SHP77 treated with DMSO at 0.1 percent for 48 hours (cell line): Measurements from ENCODE around the gene YTHDF1.
"Not testable (repeated sequence)": the region's sequence is repeated elsewhere in the genome, so short reads cannot be mapped to it uniquely, and the experiment has no call there.

ENCODE experiments used
- DNase-seq: peaks from one replicate; lab custom pipeline; 2025; lab: John Stamatoyannopoulos, UW

Gene YTHDF1

GRCh38 chr20:63216041-63216848 is at the start of gene YTHDF1:
Gene YTHDF1 (minus strand): TSS chr20:63216131. CDS start chr20:63215892, 239 bp downstream.
- peak; percentile 97 for DNase-seq

- no peak for DNase-seq
These were observed 48.6 kb upstream of the YTHDF1 start for GRCh38 chr20:63264519-63264918.

GRCh38 chr20:63264000-63264399 is 48.1 kb upstream of the YTHDF1 start:
- no peak for DNase-seq

GRCh38 chr20:63262836-63263235 is 46.9 kb upstream of the YTHDF1 start:
- no peak for DNase-seq

GRCh38 chr20:63261795-63262528 is 46.0 kb upstream of the YTHDF1 start:
- no peak for DNase-seq

GRCh38 chr20:63261060-63261794 is 45.3 kb upstream of the YTHDF1 start:
- no peak for DNase-seq

- DNase-seq = no peak
These were observed 44.6 kb upstream of the YTHDF1 start for GRCh38 chr20:63260521-63260920.

GRCh38 chr20:63259734-63260460 is 44.0 kb upstream of the YTHDF1 start:
- no peak for DNase-seq

GRCh38 chr20:63258781-63259180 is 42.9 kb upstream of the YTHDF1 start:
- DNase-seq = no peak

- DNase-seq = no peak
These were observed 41.7 kb upstream of the YTHDF1 start for GRCh38 chr20:63257629-63258028.

GRCh38 chr20:63256954-63257353 is 41.0 kb upstream of the YTHDF1 start:
- no peak for DNase-seq

GRCh38 chr20:63255931-63256704 is 40.2 kb upstream of the YTHDF1 start:
- DNase-seq = no peak

GRCh38 chr20:63254606-63255384 is 38.9 kb upstream of the YTHDF1 start:
- DNase-seq = no peak

GRCh38 chr20:63254232-63254605 is 38.3 kb upstream of the YTHDF1 start, which contains the start of gene NKAIN4:
Gene NKAIN4 (minus strand): TSS chr20:63254463. CDS start chr20:63254450, 13 bp downstream.
- DNase-seq = no peak

- DNase-seq = no peak
These were observed 37.7 kb upstream of the YTHDF1 start for GRCh38 chr20:63253438-63254231.

- no peak for DNase-seq
These were observed 37.1 kb upstream of the YTHDF1 start for GRCh38 chr20:63253065-63253437.

GRCh38 chr20:63252284-63252711 is 36.4 kb upstream of the YTHDF1 start:
- no peak for DNase-seq

GRCh38 chr20:63251350-63251749 is 35.4 kb upstream of the YTHDF1 start:
- not testable (repeated sequence) for DNase-seq

GRCh38 chr20:63249891-63250290 is 34.0 kb upstream of the YTHDF1 start:
- no peak for DNase-seq
